Endothelial cell (in vitro differentiated cells): ENCODE measurements around the gene ADGRG6. TPM values are rescaled to one million over a fixed set of nuclear protein-coding genes. Genes with fewer than 3 reads are reported as not detected.

ENCODE experiments used
- DNase-seq: peaks from one replicate; pipeline ENCODE4 v3.0.0; 2021; ENCODE audit warnings: low spot score
- H3K27ac Mint-ChIP-seq: one replicate; pipeline ENCODE4 v1.8.0; 2021; ENCODE audit warnings: mixed read lengths, inconsistent platforms; ENCODE audit not compliant: unreplicated experiment
- H3K27me3 Mint-ChIP-seq: one replicate; pipeline ENCODE4 v1.8.0; 2021; ENCODE audit warnings: mild to moderate bottlenecking, moderate library complexity, mixed read lengths, inconsistent platforms; ENCODE audit not compliant: unreplicated experiment
- H3K36me3 Mint-ChIP-seq: one replicate; pipeline ENCODE4 v1.8.0; 2021; ENCODE audit warnings: mild to moderate bottlenecking, low read depth, mixed read lengths, inconsistent platforms; ENCODE audit not compliant: unreplicated experiment
- H3K4me1 Mint-ChIP-seq: one replicate; pipeline ENCODE4 v1.8.0; 2021; ENCODE audit warnings: mild to moderate bottlenecking, mixed read lengths, inconsistent platforms; ENCODE audit not compliant: unreplicated experiment
- H3K4me3 Mint-ChIP-seq: one replicate; pipeline ENCODE4 v1.8.0; 2021; ENCODE audit warnings: mild to moderate bottlenecking, mixed read lengths, inconsistent platforms; ENCODE audit not compliant: unreplicated experiment
- H3K9me3 Mint-ChIP-seq: one replicate; pipeline ENCODE4 v1.8.0; 2021; ENCODE audit warnings: mixed read lengths, inconsistent platforms; ENCODE audit not compliant: unreplicated experiment
- total RNA-seq: library from RNA; stranded (reverse); fragmentation: NEBNext Ultra II Directional; extraction: Animal tissue kit (Norgen Biotek cat#: 25700); gene quantifications from one replicate; pipeline ENCODE4 v1.2.1, GENCODE V29; 2021; ENCODE audit not compliant: unreplicated experiment
- TF ChIP-seq, protein P1 (sequence below): fragments of 200-600 bp; sonication (generic); IDR thresholded peaks from one replicate; pipeline ENCODE4 v1.5.0; 2021; ENCODE audit warnings: antibody characterized with exemption; ENCODE audit not compliant: unreplicated experiment

ADGRG6 gene
- total RNA-seq, 1 donor from 2014 or later, result 8.8 TPM

DNA sequence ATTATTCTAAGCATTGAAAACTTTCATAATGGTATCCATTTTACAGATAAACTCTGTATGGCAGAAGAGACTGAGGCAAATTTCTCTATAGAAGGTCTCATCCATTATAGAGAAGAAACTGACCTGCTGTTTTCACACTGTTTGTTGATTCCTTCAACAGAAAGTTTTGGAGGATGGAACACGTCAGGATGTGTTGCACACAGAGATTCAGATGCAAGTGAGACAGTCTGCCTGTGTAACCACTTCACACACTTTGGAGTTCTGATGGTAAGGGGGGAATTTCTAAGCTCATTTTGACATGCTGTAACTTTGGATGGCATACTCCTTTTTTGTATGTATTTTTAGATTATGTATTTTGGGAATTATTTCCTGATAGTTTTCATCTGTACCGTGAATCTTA lies 109.3 kb downstream of the ADGRG6 start:
- no peaks in the 10 kb centered on the region for H3K9me3 Mint-ChIP-seq
- H3K4me3 Mint-ChIP-seq, result no peak overlapping the region
- H3K27ac Mint-ChIP-seq, result no peak overlapping the region
- no peak for DNase-seq
- no peaks in the 10 kb centered on the region for H3K36me3 Mint-ChIP-seq
- no peaks in the 10 kb centered on the region for H3K27me3 Mint-ChIP-seq
- TF ChIP-seq, protein P1, sequence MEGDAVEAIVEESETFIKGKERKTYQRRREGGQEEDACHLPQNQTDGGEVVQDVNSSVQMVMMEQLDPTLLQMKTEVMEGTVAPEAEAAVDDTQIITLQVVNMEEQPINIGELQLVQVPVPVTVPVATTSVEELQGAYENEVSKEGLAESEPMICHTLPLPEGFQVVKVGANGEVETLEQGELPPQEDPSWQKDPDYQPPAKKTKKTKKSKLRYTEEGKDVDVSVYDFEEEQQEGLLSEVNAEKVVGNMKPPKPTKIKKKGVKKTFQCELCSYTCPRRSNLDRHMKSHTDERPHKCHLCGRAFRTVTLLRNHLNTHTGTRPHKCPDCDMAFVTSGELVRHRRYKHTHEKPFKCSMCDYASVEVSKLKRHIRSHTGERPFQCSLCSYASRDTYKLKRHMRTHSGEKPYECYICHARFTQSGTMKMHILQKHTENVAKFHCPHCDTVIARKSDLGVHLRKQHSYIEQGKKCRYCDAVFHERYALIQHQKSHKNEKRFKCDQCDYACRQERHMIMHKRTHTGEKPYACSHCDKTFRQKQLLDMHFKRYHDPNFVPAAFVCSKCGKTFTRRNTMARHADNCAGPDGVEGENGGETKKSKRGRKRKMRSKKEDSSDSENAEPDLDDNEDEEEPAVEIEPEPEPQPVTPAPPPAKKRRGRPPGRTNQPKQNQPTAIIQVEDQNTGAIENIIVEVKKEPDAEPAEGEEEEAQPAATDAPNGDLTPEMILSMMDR, result no peak
- H3K4me1 Mint-ChIP-seq, result no peaks in the 10 kb centered on the region

DNA sequence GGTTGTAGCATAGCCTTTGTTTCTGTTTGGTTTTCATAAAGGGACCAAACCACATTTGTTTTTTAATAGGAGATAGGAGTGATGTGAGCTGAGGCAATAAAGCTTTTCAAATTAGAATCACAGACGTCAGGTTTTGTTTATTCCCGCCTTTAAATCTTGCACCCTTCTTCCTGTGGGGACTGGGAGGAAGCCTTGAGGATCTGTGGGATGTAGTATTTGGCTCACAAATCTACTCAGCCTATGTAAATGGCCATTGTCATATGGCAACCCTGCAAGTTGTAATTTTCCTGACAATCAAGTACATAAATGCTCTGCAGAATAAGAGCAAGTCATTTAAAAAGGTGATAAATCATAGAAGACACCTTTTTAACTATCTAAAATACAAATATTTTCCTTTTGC lies 110.4 kb downstream of the ADGRG6 start:
- Mint-ChIP-seq H3K4me3 (no peak overlapping the region), H3K27ac (no peak overlapping the region), H3K9me3 (no peaks in the 10 kb centered on the region), H3K4me1 (no peaks in the 10 kb centered on the region), H3K27me3 (no peaks in the 10 kb centered on the region), H3K36me3 (no peaks in the 10 kb centered on the region)
- TF ChIP-seq, protein P1, result no peak
- no peak for DNase-seq

- no peaks in the 10 kb centered on the region for H3K4me1 Mint-ChIP-seq
- no peak for DNase-seq
- H3K4me3 Mint-ChIP-seq, result no peak overlapping the region
- H3K36me3 Mint-ChIP-seq, result no peaks in the 10 kb centered on the region
- H3K27ac Mint-ChIP-seq, result no peak overlapping the region
- TF ChIP-seq, protein P1, result no peak
- H3K27me3 Mint-ChIP-seq, result no peaks in the 10 kb centered on the region
- H3K9me3 Mint-ChIP-seq, result no peaks in the 10 kb centered on the region
Measured at GRCh38 chr6:142412658-142413057, 110.9 kb downstream of the ADGRG6 start.

GRCh38 chr6:142413111-142413510 lies 111.3 kb downstream of the ADGRG6 start:
- Mint-ChIP-seq H3K27ac (no peak overlapping the region), H3K27me3 (no peaks in the 10 kb centered on the region), H3K4me3 (no peak overlapping the region), H3K36me3 (no peaks in the 10 kb centered on the region), H3K4me1 (no peaks in the 10 kb centered on the region), H3K9me3 (no peaks in the 10 kb centered on the region)
- TF ChIP-seq, protein P1, result no peak
- no peak for DNase-seq

GRCh38 chr6:142414462-142415250 lies 112.8 kb downstream of the ADGRG6 start:
- Mint-ChIP-seq H3K27me3 (peaks cover 1% of the 10 kb centered on the region), H3K36me3 (no peaks in the 10 kb centered on the region), H3K4me1 (no peaks in the 10 kb centered on the region), H3K9me3 (no peaks in the 10 kb centered on the region), H3K27ac (no peak overlapping the region), H3K4me3 (no peak overlapping the region)
- DNase-seq, result no peak
- TF ChIP-seq, protein P1, result no peak
